AG04449 (cell line): ENCODE measurements around the gene RALGAPA1.
"Not testable (repeated sequence)": the region's sequence is repeated elsewhere in the genome, so short reads cannot be mapped to it uniquely, and the experiment has no call there.

Source experiments
- CTCF ChIA-PET: fragments of 350-600 bp; formaldehyde crosslinking; extraction: SDS; loops from one replicate; lab custom pipeline; 2021; ENCODE audit warnings: antibody characterized with exemption; lab: Yijun Ruan, JAX
- POLR2A ChIA-PET: fragments of 400-600, 350-600 bp; formaldehyde crosslinking; extraction: SDS; loops from one replicate; lab custom pipeline; 2020; ENCODE audit warnings: antibody characterized with exemption, inconsistent platforms; lab: Yijun Ruan, JAX
- DNase-seq: peaks from one replicate; pipeline ENCODE4 v3.0.0-alpha.2; 2010; ENCODE audit warnings: low read depth, low spot score
- H3K4me3 ChIP-seq: 2 replicates; pipeline ENCODE4 v1.5.1; 2011; ENCODE audit warnings: low read depth, mild to moderate bottlenecking, control low read depth, low read length
- CTCF ChIP-seq: IDR thresholded peaks from one replicate; pipeline ENCODE4 v1.5.1; 2011; ENCODE audit warnings: mild to moderate bottlenecking, moderate library complexity, low read length, control low read depth, inconsistent platforms; ENCODE audit not compliant: insufficient read depth; ENCODE audit errors: missing control alignments

Gene RALGAPA1

GRCh38 chr14:35851823-35852222 is 42.7 kb upstream of the RALGAPA1 start:
- POLR2A ChIA-PET = no interaction called here
- H3K4me3 ChIP-seq = no peak overlapping the region
- no peak for DNase-seq
- CTCF ChIA-PET = interaction anchor here (0.8 kb wide), 1 partner anchor 32 kb away, joined by 5 read pairs; no protein-coding TSS in a partner anchor
- TF ChIP-seq CTCF = no peak

GRCh38 chr14:35849122-35849521 is 40.0 kb upstream of the RALGAPA1 start:
- POLR2A ChIA-PET = no interaction called here
- no peak for TF ChIP-seq CTCF
- no peak for DNase-seq
- CTCF ChIA-PET = interaction anchor here (1.1 kb wide), 1 partner anchor 27 kb away, joined by 5 read pairs; no protein-coding TSS in a partner anchor
- no peak overlapping the region for H3K4me3 ChIP-seq

GRCh38 chr14:35847636-35848035 is 38.5 kb upstream of the RALGAPA1 start:
- no peak for TF ChIP-seq CTCF
- DNase-seq = no peak
- CTCF ChIA-PET = no interaction called here
- POLR2A ChIA-PET = no interaction called here
- H3K4me3 ChIP-seq = no peak overlapping the region

- ChIA-PET POLR2A (no interaction called here), CTCF (no interaction called here)
- no peak for DNase-seq
- H3K4me3 ChIP-seq = no peak overlapping the region
- no peak for TF ChIP-seq CTCF
Measured at GRCh38 chr14:35844494-35844893, 35.4 kb upstream of the RALGAPA1 start.

- CTCF ChIA-PET, POLR2A ChIA-PET, H3K4me3 ChIP-seq, DNase-seq: not testable (repeated sequence)
Measured at GRCh38 chr14:35842245-35842644, 33.1 kb upstream of the RALGAPA1 start.

- H3K4me3 ChIP-seq, CTCF ChIA-PET, POLR2A ChIA-PET, DNase-seq: not testable (repeated sequence)
Measured at GRCh38 chr14:35841704-35842103, 32.6 kb upstream of the RALGAPA1 start.

GRCh38 chr14:35835208-35835982 is 26.3 kb upstream of the RALGAPA1 start:
- H3K4me3 ChIP-seq = no peak overlapping the region
- ChIA-PET CTCF (interaction anchor here (1.1 to 1.5 kb wide), 2 partner anchors 14 to 26 kb away, joined by 3 to 4 read pairs; partner anchors contain the start of gene RALGAPA1), POLR2A (no interaction called here)
- TF ChIP-seq CTCF = no peak
- no peak for DNase-seq
